Heart right ventricle (tissue), 16 donors: ENCODE results near the gene COL23A1. TPM values are rescaled to one million over a fixed set of nuclear protein-coding genes. Genes with fewer than 3 reads are reported as not detected.

Experiments used
- ATAC-seq, 8 donors: fragments of 200-7000 bp; cut with Tn5 transposase; one replicate each; pipeline ENCODE4 v1.9.1; 2020; ENCODE audit warnings: mild to moderate bottlenecking in 8 of 8, moderate library complexity in 8 of 8, moderate number of reproducible peaks in 1 of 8
- DNase-seq, 2 donors: peaks; one replicate each; pipeline ENCODE4 v3.0.0-alpha.2; 2020
- H3K27ac ChIP-seq, 10 donors: fragments of 200-600 bp; sonication (generic) in 2 of 10; one replicate each; pipeline versions ENCODE4 v1.5.0 to v1.8.0; 2020 to 2022; ENCODE audit warnings: mild to moderate bottlenecking in 3 of 10
- H3K27me3 ChIP-seq, 7 donors: fragments of 200-600 bp; one replicate each; pipeline ENCODE4 v1.8.0; 2021 to 2022; ENCODE audit warnings: mild to moderate bottlenecking in 2 of 7
- H3K36me3 ChIP-seq, 9 donors: fragments of 200-600 bp; sonication (generic) in 1 of 9; one replicate each; pipeline versions ENCODE4 v1.5.0 to v1.8.0; 2020 to 2022; ENCODE audit warnings: mild to moderate bottlenecking in 2 of 9
- H3K4me1 ChIP-seq, 9 donors: fragments of 200-600 bp; sonication (generic) in 1 of 9; one replicate each; pipeline versions ENCODE4 v1.5.0 to v1.8.0; 2020 to 2022; ENCODE audit warnings: mild to moderate bottlenecking in 4 of 9
- H3K4me3 ChIP-seq, 10 donors: fragments of 200-600 bp; sonication (generic) in 2 of 10; one replicate each; pipeline versions ENCODE4 v1.5.0 to v1.8.0; 2020 to 2022; ENCODE audit warnings: mild to moderate bottlenecking in 7 of 10, moderate library complexity in 2 of 10
- H3K9me3 ChIP-seq, 11 donors: fragments of 200-600 bp in 10 of 11; sonication (generic) in 2 of 11; one replicate each; pipeline versions ENCODE4 v1.5.0 to v1.8.0; 2013 to 2022; ENCODE audit warnings: mild to moderate bottlenecking in 2 of 11, control low read depth in 1 of 11, moderate library complexity in 1 of 11
- WGBS, 2 donors: extraction: QIAGEN DNeasy Blood & Tissue Kit; methylation state at CpG; one replicate each; pipeline ENCODE4 v1.1.7; 2013; ENCODE audit warnings: inconsistent platforms in 1 of 2; 5-methylcytosine and 5-hydroxymethylcytosine counted together
- intact Hi-C, 10 donors: fragments of 100-400 bp; cut with DNase I; formaldehyde crosslinking; loops; one replicate each; pipeline versions ENCODE4 v1.11.1 to v1.14.2; 2022
- polyA plus RNA-seq, 2 donors: library from polyadenylated mRNA; stranded (reverse); fragments of 200-250 nt; gene quantifications; one replicate each; pipeline ENCODE4 v1.2.3, GENCODE V29; 2013
- total RNA-seq, 10 donors: library from RNA; stranded (reverse); fragmentation: NEBNext Ultra II Directional in 3 of 10; extraction: Animal tissue kit (Norgen Biotek cat#: 25700) in 3 of 10; gene quantifications; one replicate each; pipeline versions ENCODE4 v1.2.1 to v1.2.4, GENCODE V29; 2021 to 2023
- TF ChIP-seq, protein P1 (sequence below), 9 donors: fragments of 200-600 bp; sonication (generic) in 2 of 9; IDR thresholded peaks; one replicate each; pipeline versions ENCODE4 v1.5.0 to v1.8.0; 2021 to 2022; ENCODE audit warnings: antibody characterized with exemption in 9 of 9, mild to moderate bottlenecking in 5 of 9, moderate library complexity in 1 of 9
- donor health status: Arrhythmogenic right ventricular cardiomyopathy.
- donor health status: ischemic (EF 13 %, LVEDD 7.1; RV severe dilation, severe dysfunction).
- donor health status: healthy with polysubstance abuse.
- donor health status: DM: no; HTN: yes; CAD: no.
- donor health status: DM: no; HTN: no; CAD: no.
- donor health status: ischemic (EF 25% LVEDD 6.9; RV normal size, moderate dysfunction).
- donor health status: ischemic (EF 25% LVEDD 5.7; RV mildly dilated, moderate dysfunction).
- donor health status: healthy.
- donor health status: DM: yes; HTN: yes; CAD: no.
- donor health status: Ischemic cardiomyopathy.
- donor health status: ischemic (EF 35%, LVEDD 5.7; RV mildly dilated, moderate dysfunction).
- donor health status: nonischemic (EF 11% LVEDD 7.7; RV severe dilation, severe dysfunction).
- donor health status: DM: yes; HTN: yes; CAD: no.
- donor health status: PGD.
- donor health status: ischemic (EF 29% LVEDD 5.4; RV normal size, mild dysfunction).
- donor health status: nonischemic (EF 23%, LVEDD 6.1; RV moderate dilation, normal function).

Gene COL23A1
- total and polyA plus RNA-seq, 12 donors: 8.9 to 29.0 (median 16.2) TPM

DNA sequence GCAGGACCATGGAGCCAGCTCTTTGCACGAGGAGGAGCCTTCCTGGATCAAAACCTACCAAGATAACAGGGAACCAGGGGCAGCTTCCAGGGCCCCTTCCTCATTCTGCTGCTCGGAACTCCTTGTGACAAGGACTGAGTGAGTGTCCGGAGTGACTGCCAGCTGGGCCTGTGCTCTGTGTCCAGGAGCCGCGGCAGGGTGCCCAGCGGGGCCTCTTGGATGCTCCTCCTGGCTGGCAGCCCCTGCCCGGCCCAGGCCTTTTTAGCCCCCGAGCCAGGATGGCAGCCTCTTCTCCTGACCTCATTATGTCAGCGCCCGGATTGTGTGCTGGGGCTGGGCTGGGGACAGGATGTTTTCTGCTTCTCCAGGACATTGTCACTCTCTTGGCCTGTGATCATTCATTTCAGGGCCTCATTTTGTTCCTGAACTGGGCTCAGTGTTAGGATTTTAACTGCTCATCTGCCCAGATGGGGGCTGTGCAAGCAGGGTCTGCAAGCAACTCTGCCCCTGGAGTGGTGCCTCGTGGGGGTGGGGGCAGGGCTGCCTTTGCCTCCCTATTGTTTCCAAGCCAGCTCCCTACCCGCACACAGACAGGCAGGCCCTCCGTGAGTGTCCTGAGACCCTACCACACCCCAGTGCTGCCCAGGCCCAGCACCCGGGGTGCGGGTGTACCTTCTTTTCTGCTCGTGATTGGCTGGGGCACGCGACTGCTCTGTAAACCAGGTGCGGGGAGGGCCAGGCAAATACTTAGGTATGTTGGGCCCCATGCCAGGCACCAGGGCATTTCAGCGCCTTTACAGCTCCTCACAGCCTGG is 161.6 kb downstream of the COL23A1 start:
- peak overlapping the region; percentile 66 to 90 (median 82) for H3K27ac ChIP-seq
- H3K36me3 ChIP-seq: no peaks in the 10 kb centered on the region
- no peaks in the 10 kb centered on the region for H3K27me3 ChIP-seq
- H3K4me1 ChIP-seq: peaks cover 0 to 23% (median 13%) of the 10 kb centered on the region in 9 donors
- peak; percentile 58 to 76 for DNase-seq
- ATAC-seq: peak; percentile 80 to 97 (median 92)
- TF ChIP-seq, protein P1, sequence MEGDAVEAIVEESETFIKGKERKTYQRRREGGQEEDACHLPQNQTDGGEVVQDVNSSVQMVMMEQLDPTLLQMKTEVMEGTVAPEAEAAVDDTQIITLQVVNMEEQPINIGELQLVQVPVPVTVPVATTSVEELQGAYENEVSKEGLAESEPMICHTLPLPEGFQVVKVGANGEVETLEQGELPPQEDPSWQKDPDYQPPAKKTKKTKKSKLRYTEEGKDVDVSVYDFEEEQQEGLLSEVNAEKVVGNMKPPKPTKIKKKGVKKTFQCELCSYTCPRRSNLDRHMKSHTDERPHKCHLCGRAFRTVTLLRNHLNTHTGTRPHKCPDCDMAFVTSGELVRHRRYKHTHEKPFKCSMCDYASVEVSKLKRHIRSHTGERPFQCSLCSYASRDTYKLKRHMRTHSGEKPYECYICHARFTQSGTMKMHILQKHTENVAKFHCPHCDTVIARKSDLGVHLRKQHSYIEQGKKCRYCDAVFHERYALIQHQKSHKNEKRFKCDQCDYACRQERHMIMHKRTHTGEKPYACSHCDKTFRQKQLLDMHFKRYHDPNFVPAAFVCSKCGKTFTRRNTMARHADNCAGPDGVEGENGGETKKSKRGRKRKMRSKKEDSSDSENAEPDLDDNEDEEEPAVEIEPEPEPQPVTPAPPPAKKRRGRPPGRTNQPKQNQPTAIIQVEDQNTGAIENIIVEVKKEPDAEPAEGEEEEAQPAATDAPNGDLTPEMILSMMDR (IDR thresholded peaks at IDR 0.05): no peak
- H3K4me3 ChIP-seq: no peak overlapping the region
- H3K9me3 ChIP-seq: peaks cover 0 to 6% (median 0%) of the 10 kb centered on the region in 11 donors
- WGBS, 2 donors: 46 to 61% methylated on average over 20 of the region's 20 CpGs
- intact Hi-C loops: loop anchor here in 1 of 10 donors (2.0 to 5.0 kb wide), 2 partner anchors 32 to 96 kb away; no protein-coding TSS in a partner anchor

DNA sequence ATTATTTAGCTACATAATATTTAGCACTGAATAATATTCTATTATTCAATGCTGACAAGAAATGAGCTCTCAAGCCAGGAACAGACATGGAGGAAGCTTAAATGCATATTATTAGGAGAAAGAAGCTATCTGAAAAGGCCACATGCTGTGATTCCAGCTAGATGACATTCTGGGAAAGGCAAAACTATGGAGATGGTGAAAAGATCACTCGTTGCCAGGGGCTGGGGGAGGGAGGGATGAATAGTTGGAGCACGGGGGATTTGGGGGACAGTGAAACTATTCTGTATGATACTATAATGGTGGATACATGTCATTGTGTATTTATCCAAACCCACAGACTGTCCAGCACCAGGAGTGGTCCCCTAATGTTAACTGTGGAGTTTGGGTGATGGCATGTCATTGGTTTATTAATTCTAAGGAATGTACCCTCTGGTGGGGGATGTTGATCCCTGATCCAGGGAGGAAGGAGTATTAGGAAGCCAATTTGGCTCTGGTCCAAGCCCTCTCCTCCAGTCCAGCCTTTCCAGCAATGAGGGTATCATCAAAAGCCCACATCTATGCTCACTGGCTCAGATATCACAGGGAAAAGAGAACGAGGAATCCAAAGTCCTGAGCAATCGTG is 162.5 kb downstream of the COL23A1 start:
- Histone ChIP-seq H3K27me3 (no peaks in the 10 kb centered on the region), H3K4me1 (peaks cover 0 to 23% (median 13%) of the 10 kb centered on the region in 9 donors), H3K27ac (peak overlapping the region; percentile 66 to 90 (median 81)), H3K9me3 (peaks cover 0 to 6% (median 0%) of the 10 kb centered on the region in 11 donors), H3K4me3 (no peak overlapping the region), H3K36me3 (no peaks in the 10 kb centered on the region)
- DNase-seq: no peak
- intact Hi-C loops: loop anchor here in 1 of 10 donors (2.0 to 5.0 kb wide), 2 partner anchors 33 to 95 kb away; no protein-coding TSS in a partner anchor
- ATAC-seq: peak in 2 of 8 donors; percentile 1 to 6
- 69 to 71% methylated on average over 4 of the region's 4 CpGs for WGBS, 2 donors
- TF ChIP-seq, protein P1 (IDR thresholded peaks at IDR 0.05): no peak

DNA sequence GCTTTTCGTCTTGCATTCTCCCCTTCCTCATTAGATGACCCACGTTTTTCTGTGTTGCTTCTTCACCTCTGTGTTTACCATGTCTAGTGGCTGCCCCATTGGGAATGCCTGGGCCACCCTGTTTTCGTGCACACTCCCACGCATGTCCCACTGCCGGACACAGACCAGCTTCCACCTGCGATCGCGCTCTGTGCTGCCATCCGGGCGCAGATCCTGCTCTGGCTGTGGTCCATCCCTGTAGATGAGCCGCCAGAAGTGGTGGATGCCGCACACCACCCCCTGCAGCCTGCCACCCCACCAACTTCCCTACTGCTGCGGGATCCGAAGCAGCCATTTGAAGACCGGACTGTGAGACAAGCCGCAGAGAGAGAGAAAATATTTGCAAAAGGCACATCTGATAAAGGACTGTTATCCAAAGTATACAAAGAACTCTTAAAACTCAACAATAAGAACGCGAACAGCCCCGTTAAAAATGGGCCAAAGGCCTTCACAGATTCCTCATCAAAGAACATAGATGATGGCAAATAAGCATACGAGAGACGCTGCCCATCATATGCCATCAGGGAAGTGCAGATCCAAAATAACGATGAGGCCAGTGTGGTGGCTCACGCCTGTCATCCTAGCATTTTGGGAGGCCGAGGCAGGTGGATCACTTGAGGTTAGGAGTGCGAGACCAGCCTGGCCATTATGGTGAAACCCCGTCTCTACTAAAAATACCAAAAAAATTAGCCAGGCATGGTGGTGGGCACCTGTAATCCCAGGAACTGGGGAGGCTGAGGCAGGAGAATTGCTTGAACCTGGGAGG is 163.7 kb downstream of the COL23A1 start:
- ATAC-seq (no peak), DNase-seq (no peak)
- Histone ChIP-seq H3K9me3 (peaks cover 0 to 5% (median 0%) of the 10 kb centered on the region in 11 donors), H3K27me3 (no peaks in the 10 kb centered on the region), H3K27ac (no peak overlapping the region), H3K4me1 (peaks cover 0 to 19% (median 13%) of the 10 kb centered on the region in 9 donors), H3K4me3 (no peak overlapping the region), H3K36me3 (no peaks in the 10 kb centered on the region)
- TF ChIP-seq, protein P1 (IDR thresholded peaks at IDR 0.05): no peak
- intact Hi-C loops: loop anchor here in 1 of 10 donors (5.0 kb wide), 1 partner anchor 94 kb away; no protein-coding TSS in a partner anchor
- 92 to 93% methylated on average over 26 of the region's 26 CpGs for WGBS, 2 donors
